NOMO-1 treated with DMSO at 0.1 percent for 48 hours (cell line): Measurements from ENCODE around the gene PKD2.
"Not testable (repeated sequence)": the region's sequence is repeated elsewhere in the genome, so short reads cannot be mapped to it uniquely, and the experiment has no call there.

ENCODE experiments used
- DNase-seq: peaks from one replicate; lab custom pipeline; 2025; ENCODE audit not compliant: unreplicated experiment; lab: John Stamatoyannopoulos, UW

PKD2 gene

GRCh38 chr4:87985887-87986200, 21.6 kb upstream of the PKD2 start:
- DNase-seq = no peak

DNA sequence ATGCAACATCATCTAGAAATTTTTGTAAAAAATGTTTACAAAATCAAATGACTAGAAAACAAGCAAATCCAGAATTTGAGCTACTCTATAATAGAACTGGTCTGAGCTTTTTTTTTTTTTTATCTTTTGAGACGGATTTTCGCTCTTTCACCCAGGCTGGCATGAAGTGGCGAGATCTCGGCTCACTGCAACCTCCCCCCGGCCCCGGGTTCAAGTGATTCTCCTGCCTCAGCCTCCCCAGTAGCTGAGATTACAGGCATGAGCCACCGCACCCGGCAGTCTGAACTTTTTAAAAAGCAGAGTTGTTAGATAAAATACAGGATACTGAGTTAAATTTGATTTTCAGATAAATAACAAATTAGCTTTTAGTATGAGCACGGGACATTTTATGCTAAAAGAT, 20.9 kb upstream of the PKD2 start:
- no peak for DNase-seq

GRCh38 chr4:87989765-87990164, 17.7 kb upstream of the PKD2 start:
- no peak for DNase-seq

DNA sequence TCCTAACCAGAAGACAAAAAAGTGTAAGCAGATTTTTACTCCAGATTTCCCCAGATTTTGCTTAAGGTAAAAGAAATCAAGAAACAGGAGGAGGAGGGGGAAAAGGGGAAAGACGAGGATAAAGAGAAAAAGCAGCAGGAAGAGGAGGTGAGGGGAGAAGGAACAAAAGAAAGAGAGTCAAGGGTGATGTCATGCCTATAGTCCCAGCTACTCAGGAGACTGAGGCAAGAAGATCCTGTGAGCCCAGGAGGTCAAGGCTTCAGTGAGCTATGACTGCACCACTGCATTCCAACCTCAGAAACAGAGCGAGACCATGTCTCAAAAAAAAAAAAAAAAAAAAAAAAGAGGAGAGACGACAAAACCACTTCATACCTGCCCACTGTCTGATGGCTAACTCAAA, 12.0 kb upstream of the PKD2 start:
- no peak for DNase-seq

DNA sequence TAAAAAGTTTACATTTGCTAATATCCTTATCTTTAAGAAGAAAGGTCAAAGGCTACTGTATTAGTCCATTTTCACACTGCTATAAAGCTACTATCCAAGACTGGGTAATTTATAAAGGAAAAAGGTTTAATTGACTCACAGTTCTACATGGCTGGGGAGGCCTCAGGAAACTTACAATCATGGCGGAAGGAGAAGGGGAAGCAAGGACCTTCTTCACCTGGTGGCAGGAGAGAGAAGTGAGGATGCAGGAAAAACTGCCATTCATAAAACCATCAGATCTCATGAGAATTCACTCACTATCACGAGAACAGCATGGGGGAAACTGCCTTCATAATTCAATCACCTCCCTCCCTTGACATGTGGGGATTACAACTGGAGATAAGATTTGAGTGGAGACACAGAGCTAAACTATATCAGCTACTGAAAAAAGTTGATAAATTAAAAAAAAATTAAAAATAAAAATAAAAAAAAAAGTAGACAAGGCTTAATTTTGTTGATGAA, 8.2 kb upstream of the PKD2 start:
- DNase-seq = not testable (repeated sequence)

DNA sequence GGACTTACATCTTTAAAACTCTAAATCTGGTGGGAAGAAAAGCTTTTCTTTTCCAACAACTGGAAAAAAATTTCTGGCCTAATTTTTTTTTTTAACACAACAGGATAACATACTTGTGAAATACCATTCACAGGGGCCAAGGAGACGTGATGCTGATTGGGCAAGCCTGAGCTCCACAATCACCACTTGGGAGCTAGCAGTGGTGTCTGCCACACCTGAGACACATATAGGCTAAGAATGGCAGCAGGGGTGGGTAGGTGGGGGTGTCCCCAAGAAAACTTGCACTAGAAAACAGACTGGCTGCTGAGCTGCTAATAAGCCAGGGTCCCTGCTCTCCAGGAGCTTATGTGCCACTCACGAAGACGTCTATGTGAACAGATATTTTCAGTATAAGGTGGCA, 5.6 kb upstream of the PKD2 start:
- DNase-seq = no peak

DNA sequence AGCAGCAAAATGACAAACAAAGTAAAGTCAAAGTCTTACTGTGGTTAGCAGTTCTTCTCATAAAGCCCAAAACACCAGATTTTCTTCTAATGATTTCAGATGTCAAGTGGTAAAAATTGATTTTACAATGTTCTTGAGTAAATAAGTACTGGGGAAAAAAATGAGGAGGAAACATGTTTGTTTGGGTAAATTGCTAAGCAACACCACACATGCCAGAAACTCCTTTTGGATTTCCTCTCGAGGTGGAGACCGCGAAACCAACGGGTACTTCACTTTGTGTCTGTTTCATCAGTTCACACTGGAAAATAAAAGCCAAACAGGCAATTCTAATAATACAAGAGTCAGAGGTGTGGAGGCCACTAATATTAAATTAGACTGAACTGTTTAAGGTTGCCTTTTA, 4.6 kb upstream of the PKD2 start:
- DNase-seq = no peak

DNA sequence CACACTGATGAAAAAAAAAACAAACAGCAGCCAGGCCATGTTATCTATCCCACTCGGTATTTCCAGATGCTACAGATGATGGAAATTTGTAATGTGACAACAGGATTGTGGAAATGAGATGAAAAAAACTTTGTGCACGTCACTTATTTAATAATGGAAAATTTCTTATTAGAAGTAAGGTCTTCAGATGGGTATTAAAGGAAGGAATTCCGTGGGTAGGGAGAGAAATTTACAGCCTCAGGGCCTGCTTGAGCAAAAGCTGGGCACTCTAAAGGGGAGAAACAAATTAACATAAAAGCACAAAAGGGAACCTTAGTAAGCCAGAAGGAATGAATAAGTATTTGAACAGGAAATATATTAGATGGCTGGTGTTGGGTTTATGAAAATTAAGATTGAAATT, 4.2 kb upstream of the PKD2 start:
- no peak for DNase-seq

- no peak for DNase-seq
Observed at GRCh38 chr4:88005076-88005475, 2.4 kb upstream of the PKD2 start.

DNA sequence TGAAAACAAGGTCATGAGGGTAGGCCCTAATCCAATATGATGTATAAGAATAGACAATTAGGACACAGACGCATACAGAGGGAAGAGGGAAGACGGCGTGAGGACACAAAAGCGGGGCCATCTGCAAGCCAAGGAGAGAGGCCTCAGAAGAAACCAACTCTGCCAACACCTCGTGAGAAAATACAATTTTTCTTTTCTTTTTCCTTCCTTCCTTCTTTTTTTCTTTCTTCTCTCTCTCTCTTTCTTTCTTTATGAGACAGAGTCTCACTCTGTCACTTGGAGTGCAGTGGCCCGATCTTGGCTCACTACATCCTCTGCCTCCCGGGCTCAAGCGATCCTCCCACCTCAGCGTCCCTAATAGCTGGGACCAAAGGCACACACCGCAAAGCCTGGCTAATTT, 1.5 kb upstream of the PKD2 start:
- no peak for DNase-seq

GRCh38 chr4:88006956-88007303, 505 bp upstream of the PKD2 start:
- DNase-seq = no peak

DNA sequence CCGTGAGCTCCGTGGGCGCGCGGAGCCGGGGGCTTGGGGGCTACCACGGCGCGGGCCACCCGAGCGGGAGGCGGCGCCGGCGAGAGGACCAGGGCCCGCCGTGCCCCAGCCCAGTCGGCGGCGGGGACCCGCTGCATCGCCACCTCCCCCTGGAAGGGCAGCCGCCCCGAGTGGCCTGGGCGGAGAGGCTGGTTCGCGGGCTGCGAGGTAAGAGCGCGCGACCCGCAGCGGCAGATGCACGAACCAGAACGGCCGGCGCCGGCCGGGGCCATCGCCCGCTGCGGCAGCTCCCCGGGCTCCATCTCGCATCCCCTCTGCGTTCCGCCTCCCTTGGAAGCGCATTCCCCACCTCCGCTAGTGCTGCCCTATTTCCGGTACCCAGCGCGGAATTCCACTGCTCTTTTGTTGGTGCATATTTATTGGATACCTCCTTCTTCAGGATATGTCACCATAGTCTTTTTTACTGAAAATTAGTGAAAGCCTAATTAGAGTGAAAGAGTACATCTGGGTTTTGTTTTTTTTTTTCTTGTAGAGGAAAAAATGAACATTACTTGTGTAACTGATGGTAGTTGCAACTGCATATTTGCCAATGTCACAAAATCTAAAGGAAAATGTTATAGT, 797 bp downstream of the PKD2 start:
- no peak for DNase-seq

- no peak for DNase-seq
Observed at GRCh38 chr4:88008743-88009171, 1.3 kb downstream of the PKD2 start.

DNA sequence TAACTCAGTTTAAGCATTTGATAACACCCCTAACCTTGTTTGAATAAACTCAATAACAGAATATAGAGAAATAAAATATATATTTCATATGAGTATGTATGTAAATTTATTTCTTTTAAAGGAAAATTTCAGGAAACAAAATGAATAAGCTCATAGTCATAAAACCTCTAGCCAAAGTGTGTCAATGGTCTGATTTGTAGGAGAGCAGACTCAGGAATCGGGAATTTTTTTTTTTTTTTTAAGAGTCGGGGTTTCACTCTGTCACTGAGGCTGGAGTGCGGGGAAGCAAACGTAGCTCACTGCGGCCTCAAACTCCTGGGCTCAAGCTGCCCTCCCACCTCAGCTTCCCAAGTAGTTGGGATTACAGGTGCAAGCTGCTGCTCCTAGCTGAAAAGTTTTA, 2.4 kb downstream of the PKD2 start:
- no peak for DNase-seq

DNA sequence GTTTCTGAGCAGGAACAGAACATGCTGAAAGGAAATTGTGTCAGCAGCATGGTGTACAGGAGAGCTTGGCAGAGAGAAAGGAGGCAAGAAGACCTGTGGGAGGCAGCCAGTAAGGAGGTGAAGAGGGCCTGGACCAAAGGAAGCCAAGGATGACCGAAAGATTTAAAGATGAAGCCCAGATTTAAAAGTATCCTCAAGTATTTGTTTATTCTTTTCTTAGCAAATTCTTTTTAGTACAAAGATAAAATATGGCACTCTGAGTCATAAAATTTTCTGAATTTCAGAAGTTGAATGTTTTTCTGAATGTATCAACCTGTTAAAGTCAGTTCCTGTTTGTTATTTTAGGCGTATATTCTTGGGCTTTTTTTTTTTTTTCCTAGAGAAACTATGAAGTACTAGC, 3.5 kb downstream of the PKD2 start:
- DNase-seq = no peak

DNA sequence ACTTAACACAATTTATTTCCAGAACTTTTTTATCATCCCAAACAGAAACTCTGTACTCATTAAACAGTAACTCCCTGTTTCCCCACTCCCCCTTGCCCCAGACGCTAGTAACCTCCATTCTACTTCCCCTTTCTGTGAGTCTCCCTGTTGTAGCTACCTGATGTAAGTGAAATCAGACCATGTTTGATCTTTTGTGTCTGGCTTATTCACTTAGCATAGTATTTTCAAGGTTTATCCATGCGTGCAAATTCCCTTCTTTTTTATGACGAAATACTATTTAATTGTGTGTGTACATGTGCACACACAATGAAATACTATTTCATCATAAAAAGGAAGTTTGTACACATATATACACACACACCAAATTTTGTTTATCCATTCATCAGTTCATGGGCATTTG, 5.2 kb downstream of the PKD2 start:
- DNase-seq = peak; percentile 80

- peak; percentile 29 for DNase-seq
Observed at GRCh38 chr4:88014386-88014905, 7.0 kb downstream of the PKD2 start.

GRCh38 chr4:88015659-88016295, 8.3 kb downstream of the PKD2 start:
- no peak for DNase-seq

GRCh38 chr4:88017516-88018297, 10.3 kb downstream of the PKD2 start:
- no peak for DNase-seq

DNA sequence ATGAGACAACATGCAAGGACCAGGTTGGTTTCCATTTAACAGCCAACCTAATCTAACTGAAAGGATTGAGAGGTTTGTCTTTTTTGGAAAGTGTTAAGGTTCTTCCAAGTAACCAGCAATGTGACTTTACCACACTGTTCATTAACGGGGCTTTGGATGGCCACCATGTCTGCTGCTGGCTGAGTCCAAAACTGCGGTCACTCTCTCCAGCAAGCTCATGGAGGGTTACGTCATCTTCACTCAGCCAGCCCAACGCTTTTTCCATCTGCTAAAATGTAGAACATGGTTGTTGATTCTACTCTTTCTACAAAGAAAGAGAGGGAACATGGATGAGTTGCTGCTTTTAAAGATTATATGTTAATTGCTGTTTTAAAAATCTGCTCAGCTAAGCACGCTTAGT, 11.0 kb downstream of the PKD2 start:
- peak; percentile 58 for DNase-seq

DNA sequence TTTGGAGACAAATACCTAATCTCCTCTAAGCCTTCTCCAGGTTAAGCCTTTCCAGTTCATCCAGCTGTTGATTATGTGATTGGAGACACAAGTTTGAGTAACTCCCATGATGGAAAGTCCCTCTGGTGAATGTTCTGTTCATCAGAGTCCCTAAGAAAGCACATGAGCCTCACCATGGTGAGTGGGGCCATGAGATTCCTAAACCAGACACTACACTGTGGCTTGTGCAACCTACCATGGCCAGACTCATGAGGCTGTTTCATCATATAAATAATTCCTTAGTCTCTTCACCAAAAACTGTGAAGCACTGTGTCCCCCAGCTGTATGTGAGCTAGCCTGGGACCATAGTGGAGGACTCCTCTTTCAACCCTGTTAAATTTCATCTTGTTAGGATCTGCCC, 14.4 kb downstream of the PKD2 start:
- no peak for DNase-seq

DNA sequence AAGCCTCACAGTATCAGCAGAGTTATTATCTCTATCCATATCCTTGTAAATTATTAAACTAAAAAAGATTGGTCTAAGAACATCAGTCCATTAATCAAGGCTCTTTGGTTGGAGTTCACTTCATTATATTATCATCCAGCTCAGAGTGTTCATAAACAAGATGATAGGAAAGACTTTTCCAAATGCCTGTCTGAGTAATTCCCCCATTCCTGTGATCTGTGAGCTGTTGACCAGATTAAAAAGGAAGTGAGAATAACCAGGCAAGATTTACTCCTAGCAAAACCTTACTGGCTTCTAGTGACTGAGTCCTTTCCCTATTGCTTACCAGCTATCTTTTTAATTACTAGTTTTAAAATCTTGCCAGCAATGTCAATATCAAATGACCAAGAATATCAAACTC, 14.9 kb downstream of the PKD2 start:
- no peak for DNase-seq
